Fibroblast of lung (primary cell): ENCODE results near the gene MIPOL1.

ENCODE experiments used
- EZH2 ChIP-seq: IDR thresholded peaks from 2 replicates; pipeline ENCODE4 v1.5.1; 2012; ENCODE audit warnings: low read length, control low read depth, mild to moderate bottlenecking; ENCODE audit errors: missing control alignments
- TF ChIP-seq, protein P1 (sequence below), 2 donors: IDR thresholded peaks in 1 of 2; conservative IDR thresholded peaks in 1 of 2; 1 replicate in 1 of 2; 2 replicates in 1 of 2; pipeline ENCODE4 v1.5.1; 2011 to 2012; ENCODE audit warnings: low read length in 2 of 2, control low read depth in 1 of 2, inconsistent platforms in 1 of 2, low read depth in 1 of 2, mild to moderate bottlenecking in 1 of 2

DNA sequence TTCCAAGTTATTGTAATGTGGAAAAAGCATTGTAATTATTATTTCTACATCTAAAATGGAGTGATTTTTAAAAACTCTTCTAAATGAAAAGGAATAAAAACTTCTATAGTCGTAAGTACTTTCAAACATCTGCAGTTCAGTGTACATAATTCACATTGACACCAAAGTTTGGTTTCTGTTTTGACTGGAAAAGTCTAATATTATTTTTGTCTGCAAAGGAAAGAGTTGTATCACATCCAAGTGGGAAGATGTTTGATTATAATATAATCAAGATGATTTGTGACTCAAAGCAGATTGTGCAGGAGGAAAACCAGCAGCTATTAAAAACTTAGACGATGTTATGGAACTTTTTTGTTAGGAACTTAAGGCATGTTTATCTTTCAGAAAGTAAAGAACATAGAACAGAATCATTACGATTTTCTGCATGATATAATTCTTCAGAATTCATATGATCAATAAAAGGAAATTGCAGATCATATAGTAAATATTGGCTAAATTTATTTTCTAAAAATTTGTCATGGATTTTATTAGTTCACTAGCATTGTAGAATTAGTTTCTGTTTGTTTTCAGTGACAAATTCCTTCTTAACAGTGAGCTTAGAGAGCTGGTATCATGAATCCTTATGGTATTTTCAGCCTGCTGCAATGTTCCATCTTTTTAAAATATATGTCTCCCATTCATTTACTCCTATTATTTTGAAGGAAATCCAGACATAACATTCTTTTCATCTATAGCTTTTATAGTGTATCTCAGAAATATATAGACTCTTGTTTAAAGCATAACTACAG is 145.8 kb downstream of the MIPOL1 start:
- TF ChIP-seq, protein P1, sequence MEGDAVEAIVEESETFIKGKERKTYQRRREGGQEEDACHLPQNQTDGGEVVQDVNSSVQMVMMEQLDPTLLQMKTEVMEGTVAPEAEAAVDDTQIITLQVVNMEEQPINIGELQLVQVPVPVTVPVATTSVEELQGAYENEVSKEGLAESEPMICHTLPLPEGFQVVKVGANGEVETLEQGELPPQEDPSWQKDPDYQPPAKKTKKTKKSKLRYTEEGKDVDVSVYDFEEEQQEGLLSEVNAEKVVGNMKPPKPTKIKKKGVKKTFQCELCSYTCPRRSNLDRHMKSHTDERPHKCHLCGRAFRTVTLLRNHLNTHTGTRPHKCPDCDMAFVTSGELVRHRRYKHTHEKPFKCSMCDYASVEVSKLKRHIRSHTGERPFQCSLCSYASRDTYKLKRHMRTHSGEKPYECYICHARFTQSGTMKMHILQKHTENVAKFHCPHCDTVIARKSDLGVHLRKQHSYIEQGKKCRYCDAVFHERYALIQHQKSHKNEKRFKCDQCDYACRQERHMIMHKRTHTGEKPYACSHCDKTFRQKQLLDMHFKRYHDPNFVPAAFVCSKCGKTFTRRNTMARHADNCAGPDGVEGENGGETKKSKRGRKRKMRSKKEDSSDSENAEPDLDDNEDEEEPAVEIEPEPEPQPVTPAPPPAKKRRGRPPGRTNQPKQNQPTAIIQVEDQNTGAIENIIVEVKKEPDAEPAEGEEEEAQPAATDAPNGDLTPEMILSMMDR (conservative IDR thresholded peaks at IDR 0.05 in 1 of 2, IDR thresholded peaks at IDR 0.05 in 1 of 2; ENCODE audit: low read depth in 1 of 2, low read length in 2 of 2) = no peak
- TF ChIP-seq EZH2 = no peak
